Mucosa of stomach (tissue), 1 donor: ENCODE measurements around the gene JARID2.

Experiments used
- H3K27me3 ChIP-seq: one replicate; pipeline ENCODE4 v1.7.0; 2013; ENCODE audit warnings: mild to moderate bottlenecking, low read length; ENCODE audit not compliant: control insufficient read depth, insufficient read depth
- H3K36me3 ChIP-seq: one replicate; pipeline ENCODE4 v1.7.0; 2013; ENCODE audit warnings: low read length; ENCODE audit not compliant: control insufficient read depth, insufficient read depth
- H3K4me1 ChIP-seq: one replicate; pipeline ENCODE4 v1.7.0; 2013; ENCODE audit warnings: mild to moderate bottlenecking, low read length; ENCODE audit not compliant: control insufficient read depth, insufficient read depth
- H3K4me3 ChIP-seq: one replicate; pipeline ENCODE4 v1.7.0; 2013; ENCODE audit warnings: low read length
- H3K9ac ChIP-seq: one replicate; pipeline ENCODE4 v1.7.0; 2013; ENCODE audit warnings: mild to moderate bottlenecking, low read length, moderate library complexity
- H3K9me3 ChIP-seq: one replicate; pipeline ENCODE4 v1.7.0; 2013; ENCODE audit warnings: mild to moderate bottlenecking, low read length, moderate library complexity; ENCODE audit not compliant: control insufficient read depth
- donor health status: Pancreatic carcinoma.

The JARID2 gene

DNA sequence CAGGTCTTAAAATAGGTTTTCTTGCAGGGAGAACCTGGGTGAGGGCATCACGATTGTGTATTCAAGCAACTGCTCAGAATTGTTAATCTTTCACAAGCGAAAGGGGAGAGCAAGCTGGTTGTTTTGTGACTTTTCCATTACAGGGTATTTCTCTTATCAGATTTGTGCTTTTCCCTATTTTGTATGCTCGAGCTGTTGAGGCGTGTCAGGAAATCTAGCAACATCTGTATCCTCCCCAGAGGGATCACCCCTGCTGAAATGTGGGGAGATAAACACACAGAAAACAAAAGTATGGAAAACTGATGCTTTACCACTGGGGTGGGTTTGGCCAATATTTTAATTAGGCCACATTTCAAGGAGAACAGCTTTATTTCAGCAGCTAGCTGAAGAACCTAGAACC lies 230.0 kb downstream of the JARID2 start:
- no peak overlapping the region for H3K9ac ChIP-seq
- no peak overlapping the region for H3K4me3 ChIP-seq
- peaks cover 12% of the 10 kb centered on the region for H3K4me1 ChIP-seq

GRCh38 chr6:15476631-15477380 lies 230.9 kb downstream of the JARID2 start:
- H3K9ac ChIP-seq: no peak overlapping the region
- H3K4me1 ChIP-seq: peaks cover 12% of the 10 kb centered on the region
- H3K36me3 ChIP-seq: no peaks in the 10 kb centered on the region
- H3K9me3 ChIP-seq: no peaks in the 10 kb centered on the region
- H3K4me3 ChIP-seq: no peak overlapping the region
- H3K27me3 ChIP-seq: no peaks in the 10 kb centered on the region

More for the DNA sequence above, 230.0 kb downstream of the JARID2 start:
- Histone ChIP-seq H3K36me3 (no peaks in the 10 kb centered on the region), H3K9me3 (no peaks in the 10 kb centered on the region), H3K27me3 (no peaks in the 10 kb centered on the region)

DNA sequence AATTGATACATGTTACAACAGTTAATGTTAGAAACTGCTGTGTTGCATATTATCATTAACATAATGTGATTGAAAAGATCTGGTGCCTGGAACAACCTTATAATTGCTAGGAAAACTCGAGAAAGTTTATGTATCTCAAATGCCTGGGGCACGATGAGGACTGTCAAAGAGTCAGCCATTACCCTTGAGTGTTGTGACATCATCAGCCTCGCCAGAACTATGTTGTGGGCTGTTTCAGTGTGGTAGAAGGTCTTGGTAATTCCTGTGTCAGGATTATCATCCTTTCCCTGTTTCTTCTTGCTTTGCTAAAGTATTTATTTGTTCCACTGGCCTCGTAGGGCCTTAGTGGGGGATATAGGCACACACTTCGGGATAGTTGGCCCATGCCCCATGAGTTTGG lies 231.9 kb downstream of the JARID2 start:
- no peak overlapping the region for H3K4me3 ChIP-seq
- H3K27me3 ChIP-seq: no peaks in the 10 kb centered on the region
- no peaks in the 10 kb centered on the region for H3K36me3 ChIP-seq
- H3K9me3 ChIP-seq: no peaks in the 10 kb centered on the region
- peaks cover 12% of the 10 kb centered on the region for H3K4me1 ChIP-seq
- no peak overlapping the region for H3K9ac ChIP-seq

- Histone ChIP-seq H3K9me3 (no peaks in the 10 kb centered on the region), H3K9ac (no peak overlapping the region), H3K4me3 (no peak overlapping the region), H3K4me1 (peaks cover 20% of the 10 kb centered on the region), H3K27me3 (no peaks in the 10 kb centered on the region), H3K36me3 (no peaks in the 10 kb centered on the region)
Measured at GRCh38 chr6:15479761-15480160, 233.9 kb downstream of the JARID2 start.

DNA sequence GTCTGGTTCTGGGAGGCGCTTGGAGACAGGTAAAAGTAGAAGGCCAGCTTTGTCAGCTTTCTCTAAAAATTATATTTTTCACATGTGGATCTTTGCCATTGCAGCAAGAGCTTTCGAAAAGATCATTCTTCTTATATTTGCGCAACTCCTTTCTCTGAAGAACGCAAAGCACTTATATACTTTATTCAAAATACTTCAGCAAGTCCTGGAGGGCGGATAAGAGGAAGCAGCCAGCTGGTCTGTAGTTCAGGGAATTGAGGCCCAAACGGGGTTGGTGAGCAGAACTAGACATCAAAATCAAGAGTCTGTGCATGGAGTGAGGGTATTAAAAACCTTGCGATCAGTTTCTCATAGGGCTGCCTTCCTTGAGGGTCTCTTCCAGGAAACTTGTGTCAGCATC lies 234.7 kb downstream of the JARID2 start:
- Histone ChIP-seq H3K36me3 (no peaks in the 10 kb centered on the region), H3K4me1 (peaks cover 20% of the 10 kb centered on the region), H3K4me3 (no peak overlapping the region), H3K9me3 (no peaks in the 10 kb centered on the region), H3K9ac (no peak overlapping the region), H3K27me3 (no peaks in the 10 kb centered on the region)

DNA sequence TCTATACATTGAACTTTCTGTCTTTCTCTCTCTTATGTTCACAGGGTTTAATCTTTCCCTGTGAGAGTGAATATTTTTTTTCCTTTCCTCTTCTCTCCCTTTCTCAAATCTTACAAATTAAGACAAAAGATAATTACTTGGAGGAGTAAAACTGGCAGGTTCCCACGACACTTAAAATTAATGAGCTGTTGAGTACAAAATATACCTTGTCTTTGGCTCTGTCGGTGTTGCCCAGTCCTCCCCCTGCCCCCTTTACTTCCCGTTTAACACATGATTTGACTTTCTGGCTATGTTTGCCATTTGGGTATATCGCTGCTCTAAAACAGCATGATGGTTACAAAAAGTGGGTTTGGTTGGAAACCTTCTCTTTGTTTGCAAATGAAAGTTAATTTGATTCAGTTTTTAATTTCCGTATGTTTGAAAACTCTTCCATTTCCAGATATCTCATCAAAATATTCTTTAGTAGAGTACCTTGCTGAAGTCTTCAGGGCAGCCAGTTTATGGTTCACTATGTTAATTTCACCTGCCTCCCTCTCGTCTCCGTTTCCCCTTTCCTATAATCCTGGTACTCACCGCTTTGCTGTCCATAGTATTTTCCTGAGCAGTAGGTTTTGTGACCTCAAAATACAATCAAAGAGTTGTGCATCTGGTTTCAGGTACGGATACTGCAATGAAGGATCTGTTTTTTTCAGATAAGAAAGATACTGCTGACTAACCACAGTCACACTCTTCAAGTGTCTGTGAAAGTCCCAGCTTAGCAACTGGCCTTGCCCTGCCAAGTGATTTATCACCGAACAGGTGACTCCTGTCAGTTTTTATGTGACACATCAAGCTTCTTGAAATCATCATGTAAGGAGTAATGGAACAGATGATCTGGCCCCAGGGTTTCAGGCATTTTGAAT lies 235.8 kb downstream of the JARID2 start:
- Histone ChIP-seq H3K9ac (no peak overlapping the region), H3K4me1 (peaks cover 16% of the 10 kb centered on the region), H3K36me3 (no peaks in the 10 kb centered on the region), H3K9me3 (no peaks in the 10 kb centered on the region), H3K27me3 (no peaks in the 10 kb centered on the region), H3K4me3 (no peak overlapping the region)

DNA sequence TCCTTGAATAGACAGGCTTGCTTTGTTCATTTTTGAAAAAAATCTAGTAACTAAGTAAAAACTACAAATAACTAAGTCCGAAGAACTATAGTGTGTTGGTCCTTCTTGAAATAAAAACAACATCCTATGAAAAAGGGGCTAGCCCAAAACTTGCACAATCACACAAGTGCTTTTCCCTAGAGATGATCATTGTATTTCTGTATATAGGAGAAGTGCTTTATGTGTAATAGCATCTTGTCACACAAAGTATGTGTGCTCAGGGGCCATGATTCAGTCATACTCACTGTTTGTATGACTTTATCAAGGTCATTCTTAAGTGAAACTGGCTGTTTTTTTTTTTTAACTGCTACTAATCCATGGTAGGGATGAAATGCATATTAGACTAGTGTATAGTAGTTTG lies 237.2 kb downstream of the JARID2 start:
- Histone ChIP-seq H3K4me1 (peaks cover 16% of the 10 kb centered on the region), H3K9ac (no peak overlapping the region), H3K9me3 (no peaks in the 10 kb centered on the region), H3K4me3 (no peak overlapping the region), H3K27me3 (no peaks in the 10 kb centered on the region), H3K36me3 (no peaks in the 10 kb centered on the region)

DNA sequence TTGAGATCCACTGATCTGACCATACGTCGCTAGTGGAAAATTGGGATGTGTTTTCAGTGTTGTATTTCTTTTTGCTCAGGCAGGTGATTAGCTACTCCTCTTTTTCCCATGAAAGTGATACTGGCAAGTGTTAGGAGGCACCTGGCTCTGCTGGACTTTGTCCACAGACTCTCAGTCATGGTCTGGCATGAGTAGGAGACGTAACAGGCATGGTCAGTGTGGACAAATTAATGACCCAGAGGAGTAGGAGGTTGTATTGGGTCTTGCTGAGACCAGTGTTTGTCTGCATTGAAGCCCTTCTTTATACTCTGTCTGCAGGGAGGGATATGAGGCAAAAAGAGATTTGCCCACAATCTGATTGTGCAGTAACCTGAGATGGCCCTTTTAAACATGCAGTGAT lies 238.3 kb downstream of the JARID2 start:
- Histone ChIP-seq H3K9ac (no peak overlapping the region), H3K9me3 (no peaks in the 10 kb centered on the region), H3K4me3 (no peak overlapping the region), H3K4me1 (peaks cover 16% of the 10 kb centered on the region), H3K36me3 (no peaks in the 10 kb centered on the region), H3K27me3 (no peaks in the 10 kb centered on the region)

DNA sequence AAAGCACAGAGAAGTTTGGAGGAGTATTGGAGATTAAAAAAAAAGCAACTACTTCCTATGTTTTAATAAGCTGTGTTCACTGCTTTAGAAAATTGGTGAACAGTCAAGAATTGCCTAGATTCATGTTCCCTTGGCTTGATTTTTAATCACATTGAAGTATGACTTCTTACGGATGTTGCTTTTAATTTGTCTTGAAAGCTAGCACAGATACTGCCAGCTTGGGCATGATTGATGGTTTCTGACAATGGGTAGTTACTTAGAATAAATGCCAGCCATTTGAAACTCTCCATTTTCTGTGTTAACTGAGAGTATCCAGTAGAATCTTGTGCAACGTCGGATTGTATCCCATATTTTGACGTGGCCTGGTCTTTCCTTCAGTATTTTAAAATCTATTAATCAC lies 239.0 kb downstream of the JARID2 start:
- no peaks in the 10 kb centered on the region for H3K27me3 ChIP-seq
- no peak overlapping the region for H3K9ac ChIP-seq
- no peaks in the 10 kb centered on the region for H3K36me3 ChIP-seq
- H3K4me1 ChIP-seq: peaks cover 12% of the 10 kb centered on the region
- H3K4me3 ChIP-seq: no peak overlapping the region
- H3K9me3 ChIP-seq: no peaks in the 10 kb centered on the region

GRCh38 chr6:15485936-15486335 lies 240.1 kb downstream of the JARID2 start:
- H3K9me3 ChIP-seq: no peaks in the 10 kb centered on the region
- H3K9ac ChIP-seq: no peak overlapping the region
- no peak overlapping the region for H3K4me3 ChIP-seq
- no peaks in the 10 kb centered on the region for H3K27me3 ChIP-seq
- peaks cover 9% of the 10 kb centered on the region for H3K4me1 ChIP-seq
- no peaks in the 10 kb centered on the region for H3K36me3 ChIP-seq

DNA sequence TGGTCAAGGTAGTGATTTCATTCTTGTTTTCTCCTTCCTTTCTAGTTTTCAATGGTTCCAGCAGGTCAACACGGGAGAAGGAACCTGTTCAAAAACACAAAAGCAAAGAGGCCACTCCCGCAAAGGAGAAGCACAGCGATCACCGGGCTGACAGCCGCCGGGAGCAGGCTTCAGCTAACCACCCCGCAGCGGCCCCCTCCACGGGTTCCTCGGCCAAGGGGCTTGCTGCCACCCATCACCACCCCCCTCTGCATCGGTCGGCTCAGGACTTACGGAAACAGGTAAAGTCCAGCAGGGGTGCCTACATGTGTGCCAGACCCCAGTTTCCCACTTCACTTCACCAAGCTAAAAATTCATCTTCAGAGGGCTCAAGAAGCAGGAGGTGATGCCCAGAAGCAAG lies 241.4 kb downstream of the JARID2 start:
- Histone ChIP-seq H3K4me3 (no peak overlapping the region), H3K9me3 (no peaks in the 10 kb centered on the region), H3K4me1 (peaks cover 13% of the 10 kb centered on the region), H3K9ac (no peak overlapping the region), H3K27me3 (no peaks in the 10 kb centered on the region), H3K36me3 (no peaks in the 10 kb centered on the region)

DNA sequence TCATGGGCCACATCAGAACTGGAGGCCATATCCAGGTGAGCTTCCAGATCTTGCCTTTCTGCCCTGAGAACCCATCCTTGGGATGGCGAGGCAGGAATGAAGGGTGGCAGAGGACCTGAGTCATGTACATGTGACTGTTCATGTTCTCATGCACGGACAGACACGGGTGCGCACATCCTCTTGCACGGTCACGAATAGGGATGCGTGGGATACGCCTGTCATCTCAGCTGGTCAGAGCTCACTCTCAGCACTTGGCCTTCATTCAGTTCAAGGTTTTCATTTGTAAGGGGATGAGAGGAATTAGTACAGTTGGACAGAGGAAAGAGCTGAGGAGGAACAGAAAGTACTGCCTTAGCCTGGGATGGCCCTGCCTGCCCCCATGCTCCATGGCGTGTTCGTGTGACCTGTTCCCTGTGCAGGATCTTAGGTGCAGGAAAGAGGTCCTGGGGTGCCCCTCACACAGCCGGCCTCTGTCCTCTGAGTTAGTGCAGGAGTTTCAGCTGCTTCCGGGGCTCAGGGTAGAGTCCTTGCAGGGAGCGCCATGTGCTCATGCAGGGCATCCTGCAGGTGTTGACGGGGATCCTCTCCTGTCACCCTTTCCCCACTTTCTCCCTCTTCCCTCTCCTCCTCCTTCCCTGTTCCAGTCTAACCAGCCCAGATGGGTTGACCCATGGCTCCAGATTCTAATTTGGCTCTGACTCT lies 243.5 kb downstream of the JARID2 start:
- H3K4me1 ChIP-seq: peaks cover 5% of the 10 kb centered on the region
- H3K4me3 ChIP-seq: no peak overlapping the region
- no peaks in the 10 kb centered on the region for H3K36me3 ChIP-seq
- H3K27me3 ChIP-seq: no peaks in the 10 kb centered on the region
- no peak overlapping the region for H3K9ac ChIP-seq
- no peaks in the 10 kb centered on the region for H3K9me3 ChIP-seq
